K562 (cell line): ENCODE measurements around the gene TBC1D5. TPM values are rescaled to one million over a fixed set of nuclear protein-coding genes. Genes with fewer than 3 reads are reported as not detected.

Source experiments
- ATAC-seq: fragments of 200-7000 bp; cut with Tn5 transposase; 3 replicates; pipeline ENCODE4 v1.9.1; 2020; ENCODE audit warnings: moderate library complexity
- BruUV-seq: library from RNA; stranded (reverse); fragments of 400-500 nt; replicated peaks from 2 replicates; lab custom pipeline; 2021; lab: Mats Ljungman, UMichigan
- CTCF ChIA-PET: fragments of 300-600 bp; formaldehyde crosslinking; extraction: SDS; loops from one replicate; lab custom pipeline; 2021; ENCODE audit warnings: low intra/inter-chr PET ratio; lab: Yijun Ruan, JAX
- POLR2A ChIA-PET: fragments of 300-600, 350-650 bp; sonication (Branson Sonifier 250); formaldehyde crosslinking; extraction: SDS; loops from one replicate; lab custom pipeline; 2021; ENCODE audit warnings: antibody characterized with exemption, inconsistent platforms; lab: Yijun Ruan, JAX
- DNase-seq, 4 experiments: peaks; one replicate each; pipeline versions ENCODE4 v3.0.0 to v3.0.0-alpha.2; 2011 to 2018; ENCODE audit warnings: low spot score in 3 of 4, mixed read lengths in 3 of 4; ENCODE audit errors: extremely low read depth in 1 of 4
- FAIRE-seq: peaks from 2 replicates; lab custom pipeline; 2011; peaks lifted over from hg19 to GRCh38; lab: Jason Lieb, UNC
- H2AFZ ChIP-seq: 2 replicates; pipeline ENCODE4 v1.6.0; 2011; ENCODE audit warnings: low read depth, low read length, control low read depth, inconsistent platforms
- H3K27ac ChIP-seq: fragments of 200-600 bp; 3 replicates; pipeline ENCODE4 v1.8.0; 2011; ENCODE audit warnings: low read depth, mild to moderate bottlenecking, control low read depth, inconsistent platforms, low read length, moderate library complexity, mixed read lengths; ENCODE audit errors: extremely low read depth
- H3K27me3 ChIP-seq, 2 experiments: fragments of 300-600 bp in 1 of 2; 2 replicates in 1 of 2; 3 replicates in 1 of 2; pipeline versions ENCODE4 v1.6.0 to v1.8.0; 2011; ENCODE audit warnings: inconsistent platforms in 2 of 2, low read length in 2 of 2, mild to moderate bottlenecking in 1 of 2, mixed read lengths in 1 of 2, moderate library complexity in 1 of 2; ENCODE audit not compliant: control insufficient read depth in 2 of 2, insufficient read depth in 2 of 2
- H3K36me3 ChIP-seq: fragments of 300-600 bp; 3 replicates; pipeline ENCODE4 v1.8.0; 2011; ENCODE audit warnings: mild to moderate bottlenecking, low read length, inconsistent platforms; ENCODE audit not compliant: control insufficient read depth, insufficient read depth
- H3K4me1 ChIP-seq, 2 experiments: fragments of 200-600 bp in 1 of 2; replicated peaks in 1 of 2; 2 replicates in 1 of 2; 3 replicates in 1 of 2; pipeline versions ENCODE4 v1.5.1 to v1.8.0; 2011; ENCODE audit warnings: inconsistent platforms in 2 of 2, low read length in 2 of 2, mild to moderate bottlenecking in 1 of 2, mixed read lengths in 1 of 2, moderate library complexity in 1 of 2; ENCODE audit not compliant: control insufficient read depth in 2 of 2, insufficient read depth in 2 of 2
- H3K4me2 ChIP-seq: 2 replicates; pipeline ENCODE4 v1.6.1; 2011; ENCODE audit warnings: low read length, control low read depth, inconsistent platforms, mixed read lengths; ENCODE audit not compliant: insufficient read depth
- H3K4me3 ChIP-seq: fragments of 200-600 bp; sonication (generic), shearing (Covaris generic); 2 replicates; pipeline ENCODE4 v1.5.1; 2016; ENCODE audit warnings: control low read depth, inconsistent platforms
- H3K79me2 ChIP-seq: fragments of 200-600 bp; 3 replicates; pipeline ENCODE4 v1.8.0; 2011; ENCODE audit warnings: low read length, inconsistent platforms; ENCODE audit not compliant: control insufficient read depth, insufficient read depth
- H3K9ac ChIP-seq, 2 experiments: 2 replicates each; pipeline versions ENCODE4 v1.6.0 to v1.6.1; 2011; ENCODE audit warnings: low read depth in 2 of 2, low read length in 2 of 2, control low read depth in 1 of 2, inconsistent platforms in 1 of 2, mild to moderate bottlenecking in 1 of 2, mixed read lengths in 1 of 2; ENCODE audit not compliant: insufficient read depth in 1 of 2
- H3K9me1 ChIP-seq: one replicate; pipeline ENCODE4 v1.6.0; 2011; ENCODE audit warnings: inconsistent platforms, mild to moderate bottlenecking, low read length, moderate library complexity; ENCODE audit not compliant: control insufficient read depth, insufficient read depth
- H3K9me3 ChIP-seq: replicated peaks from 2 replicates; pipeline ENCODE4 v1.5.1; 2011; ENCODE audit warnings: low read depth, low read length, inconsistent platforms; ENCODE audit not compliant: control insufficient read depth, insufficient read depth
- H4K20me1 ChIP-seq: replicated peaks from 2 replicates; pipeline ENCODE4 v1.6.1; 2011; ENCODE audit warnings: low read length, inconsistent platforms, mixed read lengths; ENCODE audit not compliant: control insufficient read depth, insufficient read depth
- BRF2 ChIP-seq: IDR thresholded peaks from 3 replicates; pipeline ENCODE4 v1.6.1; 2011; ENCODE audit warnings: borderline replicate concordance, mild to moderate bottlenecking; ENCODE audit not compliant: insufficient read length, insufficient read depth
- FOXM1 ChIP-seq, 2 experiments: fragments of 450-650 bp in 1 of 2; sonication (generic) in 1 of 2; formaldehyde crosslinking in 1 of 2; IDR thresholded peaks; 2 replicates each; pipeline versions ENCODE4 v1.6.1 to v1.9.0; 2017 to 2022; ENCODE audit warnings: low read depth in 2 of 2, mild to moderate bottlenecking in 2 of 2, missing genetic modification reagents in 1 of 2, moderate library complexity in 1 of 2
- HES1 ChIP-seq: fragments of 450-650 bp; IDR thresholded peaks from 2 replicates; pipeline ENCODE4 v1.6.1; 2016; ENCODE audit warnings: low read depth, mild to moderate bottlenecking, moderate library complexity
- XRCC4 ChIP-seq: IDR thresholded peaks from one replicate; pipeline ENCODE4 v1.6.1; 2011; ENCODE audit not compliant: insufficient read depth, insufficient read length; ENCODE audit errors: extremely low read depth
- ZEB2 ChIP-seq: fragments of 450-650 bp; IDR thresholded peaks from 2 replicates; pipeline ENCODE4 v1.6.1; 2016
- ZNF57 ChIP-seq: fragments of 450-650 bp; formaldehyde crosslinking; IDR thresholded peaks from 2 replicates; pipeline ENCODE4 v1.4.0; 2020; ENCODE audit warnings: mild to moderate bottlenecking, moderate library complexity
- ZNF766 ChIP-seq: fragments of 200-800 bp; sonication (Bioruptor generic); conservative IDR thresholded peaks from 2 replicates; pipeline ENCODE4 v1.6.1; 2016; ENCODE audit warnings: missing genetic modification characterization, missing compliant biosample characterization
- WGBS: fragments of 100-300 bp; shearing (Covaris generic); methylation state at CpG from one replicate; pipeline ENCODE4 v1.1.6; 2016; ENCODE audit warnings: low coverage, mixed read lengths; ENCODE audit not compliant: insufficient coverage; ENCODE audit errors: missing lambda C conversion rate; 5-methylcytosine and 5-hydroxymethylcytosine counted together
- in situ Hi-C: fragments of 300-500 bp; cut with MboI; formaldehyde crosslinking; loops from 4 replicates; pipeline ENCODE4 v1.15.0; 2018; ENCODE audit warnings: inconsistent platforms, mixed read lengths
- intact Hi-C: fragments of 100-400 bp; cut with micrococcal nuclease; formaldehyde crosslinking; loops from 2 replicates; pipeline ENCODE4 v1.14.2; 2022
- polyA plus RNA-seq, 8 experiments: library from polyadenylated mRNA; depleted of rRNA in 4 of 8; stranded (reverse) in 5 of 8; unstranded in 3 of 8; fragments of >200 nt; fragmentation: Nextera tagmentation in 2 of 8; fragmentation: Illumina TruSeq in 1 of 8; extraction: Ambion mirVana in 2 of 8; extraction: Trizol in 1 of 8; gene quantifications; 2 replicates each; pipeline versions ENCODE4 v1.2.1 to v1.2.3, GENCODE V29; 2011 to 2014; ENCODE audit warnings: inconsistent platforms in 1 of 8, missing spikeins in 1 of 8
- total RNA-seq, 7 experiments: library from RNA; depleted of rRNA in 6 of 7; stranded (reverse); fragments of >200 nt in 6 of 7; fragmentation: Illumina TruSeq in 2 of 7; extraction: Trizol in 2 of 7; gene quantifications; 2 replicates each; pipeline versions ENCODE4 v1.2.1 to v1.2.3, GENCODE V29; 2011 to 2021; ENCODE audit warnings: low replicate concordance in 1 of 7
- TF ChIP-seq, protein P1 (sequence below): fragments of 250-450 bp; sonication (Bioruptor Pico); IDR thresholded peaks from 2 replicates; pipeline ENCODE4 v1.8.0; 2021; ENCODE audit warnings: mild to moderate bottlenecking, moderate library complexity

Gene TBC1D5
- total and polyA plus RNA-seq, 9 of the 15 experiments (the other 6 are each of a cell fraction or from before 2014, with no cell fraction given), result 2.9 to 38.1 (median 25.6) TPM

DNA sequence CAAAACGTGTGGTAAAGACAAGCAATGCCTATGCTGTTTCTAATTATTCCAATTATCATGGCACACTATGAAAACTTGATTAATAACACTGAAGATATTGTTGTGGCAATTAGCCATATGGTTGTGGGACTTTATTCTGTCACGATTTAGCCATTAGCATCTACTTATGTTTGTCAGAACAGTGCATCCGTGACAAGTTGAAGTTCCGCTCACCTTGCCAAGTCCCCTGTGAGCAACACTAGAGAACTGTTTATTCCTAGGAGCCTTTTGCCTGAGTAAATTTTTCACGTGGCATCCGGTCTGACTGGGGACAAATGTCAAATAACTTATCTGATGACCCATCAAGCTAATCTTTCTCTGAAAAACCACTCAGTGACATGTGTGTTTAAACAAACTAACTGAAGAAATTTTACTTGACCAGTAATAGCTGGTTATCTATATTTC, 403.3 kb downstream of the TBC1D5 start (continued):
- peak; percentile 35; the same call in 1 of the 2 replicates for TF ChIP-seq HES1
- TF ChIP-seq ZNF766 (CRISPR knock-in tag), result 0 out of 2 replicates have a peak, but pooled peaks have one; percentile 46
- TF ChIP-seq FOXM1 (IDR thresholded peaks at IDR 0.05; ENCODE audit: low read depth), result peak; percentile 44; the same call in 1 of the 2 replicates
- TF ChIP-seq FOXM1 (CRISPR knock-in tag; IDR thresholded peaks at IDR 0.05; ENCODE audit: low read depth), result no peak

DNA sequence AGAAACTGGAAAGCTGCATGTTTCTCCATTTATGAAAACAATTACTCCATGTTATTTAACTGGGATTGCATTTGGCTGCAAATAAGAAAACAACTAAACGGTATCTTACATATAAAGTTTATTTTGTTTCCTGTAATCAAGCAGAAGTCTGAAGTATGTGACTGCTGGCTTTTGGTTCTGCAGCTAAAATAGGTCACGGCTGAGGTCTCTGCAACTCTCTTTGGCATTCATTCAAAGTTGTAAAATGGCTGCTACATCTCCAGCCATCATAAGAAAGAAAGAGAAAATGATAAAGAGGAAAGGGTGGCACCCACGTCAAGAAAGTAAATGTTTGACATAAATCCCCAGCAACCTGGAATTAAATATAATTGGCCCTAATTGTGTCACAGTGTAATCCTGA, 406.1 kb downstream of the TBC1D5 start:
- FAIRE-seq (no peak), ATAC-seq (no peak), DNase-seq (no peak)
- Histone ChIP-seq H3K4me2 (no peak overlapping the region), H3K9ac (no peak overlapping the region), H3K4me3 (no peak overlapping the region), H3K36me3 (no peaks in the 10 kb centered on the region), H2AFZ (no peak overlapping the region), H3K27ac (no peak overlapping the region), H3K9me3 (no peaks in the 10 kb centered on the region), H3K4me1 (peaks cover 6 to 32% of the 10 kb centered on the region in 2 experiments), H4K20me1 (no peaks in the 10 kb centered on the region), H3K9me1 (no peaks in the 10 kb centered on the region), H3K79me2 (no peaks in the 10 kb centered on the region), H3K27me3 (no peaks in the 10 kb centered on the region)
- in situ Hi-C loops, result no loop called here
- POLR2A ChIA-PET, result no interaction called here
- intact Hi-C loops, result no loop called here
- no TSS peak for BruUV-seq
- WGBS, result 46% methylated on average over 3 of the region's 3 CpGs
- TF ChIP-seq ZNF57 (no peak), XRCC4 (no peak), ZEB2 (no peak), BRF2 (no peak)
- TF ChIP-seq, protein P1, sequence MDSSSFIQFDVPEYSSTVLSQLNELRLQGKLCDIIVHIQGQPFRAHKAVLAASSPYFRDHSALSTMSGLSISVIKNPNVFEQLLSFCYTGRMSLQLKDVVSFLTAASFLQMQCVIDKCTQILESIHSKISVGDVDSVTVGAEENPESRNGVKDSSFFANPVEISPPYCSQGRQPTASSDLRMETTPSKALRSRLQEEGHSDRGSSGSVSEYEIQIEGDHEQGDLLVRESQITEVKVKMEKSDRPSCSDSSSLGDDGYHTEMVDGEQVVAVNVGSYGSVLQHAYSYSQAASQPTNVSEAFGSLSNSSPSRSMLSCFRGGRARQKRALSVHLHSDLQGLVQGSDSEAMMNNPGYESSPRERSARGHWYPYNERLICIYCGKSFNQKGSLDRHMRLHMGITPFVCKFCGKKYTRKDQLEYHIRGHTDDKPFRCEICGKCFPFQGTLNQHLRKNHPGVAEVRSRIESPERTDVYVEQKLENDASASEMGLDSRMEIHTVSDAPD (CRISPR knock-in tag), result no peak
- CTCF ChIA-PET, result no interaction called here
